Kidney epithelial cell (primary cell): ENCODE results near the gene POLE. TPM values are rescaled to one million over a fixed set of nuclear protein-coding genes. Genes with fewer than 3 reads are reported as not detected.
A peak's percentile ranks its signal among the peaks of the same experiment; 100 is the strongest.

Experiments
- DNase-seq: peaks from one replicate; pipeline ENCODE4 v3.0.0-alpha.2; 2010; ENCODE audit warnings: low read depth
- H3K27me3 ChIP-seq: 2 replicates; pipeline ENCODE4 v1.6.0; 2011; ENCODE audit warnings: low read length; ENCODE audit not compliant: control insufficient read depth, insufficient read depth
- H3K36me3 ChIP-seq: 2 replicates; pipeline ENCODE4 v1.5.1; 2011; ENCODE audit warnings: low read length; ENCODE audit not compliant: control insufficient read depth, insufficient read depth
- H3K4me3 ChIP-seq: 2 replicates; pipeline ENCODE4 v1.5.1; 2011; ENCODE audit warnings: low read depth, mild to moderate bottlenecking, control low read depth, low read length
- total RNA-seq: library from RNA; depleted of rRNA; stranded (reverse); fragments of >200 nt; gene quantifications from 2 replicates; pipeline ENCODE4 v1.2.3, GENCODE V29; 2015
- TF ChIP-seq, protein P1 (sequence below): IDR thresholded peaks from 2 replicates; pipeline ENCODE4 v1.5.1; 2011; ENCODE audit warnings: mild to moderate bottlenecking, moderate library complexity, low read length, control low read depth, inconsistent platforms; ENCODE audit not compliant: insufficient read depth, poor library complexity, severe bottlenecking

Gene POLE
- total RNA-seq, 1 donor from 2014 or later = 15.1 TPM

- peaks cover 12% of the 10 kb centered on the region for H3K27me3 ChIP-seq
These were observed 91.1 kb downstream of the POLE start for GRCh38 chr12:132596016-132596415.

DNA sequence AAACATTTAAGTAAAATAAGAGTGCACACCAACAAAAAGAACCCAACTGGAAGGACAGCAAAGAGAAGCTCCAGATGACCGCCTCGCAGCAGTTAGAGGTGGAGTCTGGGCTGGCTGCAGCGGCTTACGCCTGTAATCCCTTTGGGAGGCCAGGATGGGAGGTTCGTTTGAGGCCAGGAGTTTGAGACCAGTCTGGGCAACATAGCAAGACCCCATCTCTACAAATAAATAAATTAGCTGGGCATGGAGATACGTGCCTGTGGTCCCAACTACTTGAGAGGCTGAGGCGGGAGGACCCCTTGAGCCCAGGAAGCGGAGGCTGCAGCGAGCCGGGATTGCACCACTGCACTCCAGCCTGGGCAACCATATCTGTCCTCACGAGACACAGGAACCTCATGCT, 92.0 kb downstream of the POLE start:
- no peak for DNase-seq

More at GRCh38 chr12:132596016-132596415, 91.1 kb downstream of the POLE start:
- Histone ChIP-seq H3K36me3 (no peaks in the 10 kb centered on the region), H3K4me3 (no peak overlapping the region)
- DNase-seq = no peak
- TF ChIP-seq, protein P1, sequence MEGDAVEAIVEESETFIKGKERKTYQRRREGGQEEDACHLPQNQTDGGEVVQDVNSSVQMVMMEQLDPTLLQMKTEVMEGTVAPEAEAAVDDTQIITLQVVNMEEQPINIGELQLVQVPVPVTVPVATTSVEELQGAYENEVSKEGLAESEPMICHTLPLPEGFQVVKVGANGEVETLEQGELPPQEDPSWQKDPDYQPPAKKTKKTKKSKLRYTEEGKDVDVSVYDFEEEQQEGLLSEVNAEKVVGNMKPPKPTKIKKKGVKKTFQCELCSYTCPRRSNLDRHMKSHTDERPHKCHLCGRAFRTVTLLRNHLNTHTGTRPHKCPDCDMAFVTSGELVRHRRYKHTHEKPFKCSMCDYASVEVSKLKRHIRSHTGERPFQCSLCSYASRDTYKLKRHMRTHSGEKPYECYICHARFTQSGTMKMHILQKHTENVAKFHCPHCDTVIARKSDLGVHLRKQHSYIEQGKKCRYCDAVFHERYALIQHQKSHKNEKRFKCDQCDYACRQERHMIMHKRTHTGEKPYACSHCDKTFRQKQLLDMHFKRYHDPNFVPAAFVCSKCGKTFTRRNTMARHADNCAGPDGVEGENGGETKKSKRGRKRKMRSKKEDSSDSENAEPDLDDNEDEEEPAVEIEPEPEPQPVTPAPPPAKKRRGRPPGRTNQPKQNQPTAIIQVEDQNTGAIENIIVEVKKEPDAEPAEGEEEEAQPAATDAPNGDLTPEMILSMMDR = no peak

DNA sequence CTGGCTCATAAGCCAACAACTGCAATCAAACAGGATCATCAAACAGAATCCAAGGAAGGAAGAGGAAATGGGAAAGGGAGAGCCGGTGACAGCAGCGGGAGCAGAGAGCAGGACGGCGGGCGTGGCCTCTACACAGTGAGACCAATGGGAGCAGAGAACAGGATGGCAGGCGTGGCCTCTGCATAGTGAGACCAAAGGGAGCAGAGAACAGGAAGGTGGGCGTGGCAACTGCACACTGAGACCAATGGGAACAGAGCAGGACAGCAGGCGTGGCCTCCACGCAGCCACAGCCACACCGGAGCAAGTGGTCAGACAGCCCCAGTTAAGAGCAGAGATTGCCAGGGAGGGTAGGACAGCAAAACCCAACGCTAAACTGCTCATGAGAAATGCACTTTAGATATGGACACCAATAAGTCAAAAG, 93.2 kb downstream of the POLE start:
- no peaks in the 10 kb centered on the region for H3K36me3 ChIP-seq
- H3K4me3 ChIP-seq = no peak overlapping the region
- peaks cover 12% of the 10 kb centered on the region for H3K27me3 ChIP-seq
- TF ChIP-seq, protein P1 = no peak
- peak; percentile 86 for DNase-seq

More for the DNA sequence above, 92.0 kb downstream of the POLE start:
- H3K27me3 ChIP-seq = peaks cover 9% of the 10 kb centered on the region
- no peaks in the 10 kb centered on the region for H3K36me3 ChIP-seq
- H3K4me3 ChIP-seq = no peak overlapping the region
- TF ChIP-seq, protein P1 = no peak

GRCh38 chr12:132593521-132593920, 93.6 kb downstream of the POLE start:
- Histone ChIP-seq H3K36me3 (no peaks in the 10 kb centered on the region), H3K4me3 (no peak overlapping the region), H3K27me3 (peaks cover 15% of the 10 kb centered on the region)
- no peak for DNase-seq
- TF ChIP-seq, protein P1 = no peak

DNA sequence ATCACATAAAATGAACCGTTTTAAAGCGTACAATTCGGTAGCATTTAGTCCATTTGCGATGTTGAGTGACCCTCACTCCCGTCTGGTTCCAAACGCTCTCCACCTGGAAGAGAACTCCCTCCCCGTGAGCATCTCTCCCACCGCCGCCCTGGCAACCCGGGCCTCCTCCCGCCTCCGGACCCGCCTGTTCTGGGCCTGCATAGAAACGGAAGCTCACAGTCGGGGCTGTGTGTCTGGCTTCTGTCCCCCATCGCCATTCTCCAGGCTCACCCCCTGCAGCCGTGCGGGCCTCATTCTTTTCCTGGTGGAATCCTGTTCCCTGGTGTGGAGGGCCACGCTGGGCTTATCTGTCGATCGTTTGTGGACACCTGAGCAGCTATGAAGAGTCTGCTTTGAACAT, 94.1 kb downstream of the POLE start:
- Histone ChIP-seq H3K27me3 (peaks cover 18% of the 10 kb centered on the region), H3K4me3 (no peak overlapping the region), H3K36me3 (no peaks in the 10 kb centered on the region)
- DNase-seq = no peak
- TF ChIP-seq, protein P1 = no peak

GRCh38 chr12:132592282-132592970, 94.7 kb downstream of the POLE start:
- Histone ChIP-seq H3K4me3 (no peak overlapping the region), H3K36me3 (no peaks in the 10 kb centered on the region), H3K27me3 (peaks cover 18% of the 10 kb centered on the region)
- TF ChIP-seq, protein P1 = no peak
- DNase-seq = no peak
